GM12873 (cell line): ENCODE results near the gene CCDC182.

Experiments used
- TF ChIP-seq, protein P1 (sequence below): IDR thresholded peaks from 2 replicates; pipeline ENCODE4 v1.5.1; 2012; ENCODE audit warnings: low read depth, mild to moderate bottlenecking, moderate library complexity, low read length, control low read depth; ENCODE audit not compliant: insufficient read depth; ENCODE audit errors: missing control alignments

CCDC182 gene

DNA sequence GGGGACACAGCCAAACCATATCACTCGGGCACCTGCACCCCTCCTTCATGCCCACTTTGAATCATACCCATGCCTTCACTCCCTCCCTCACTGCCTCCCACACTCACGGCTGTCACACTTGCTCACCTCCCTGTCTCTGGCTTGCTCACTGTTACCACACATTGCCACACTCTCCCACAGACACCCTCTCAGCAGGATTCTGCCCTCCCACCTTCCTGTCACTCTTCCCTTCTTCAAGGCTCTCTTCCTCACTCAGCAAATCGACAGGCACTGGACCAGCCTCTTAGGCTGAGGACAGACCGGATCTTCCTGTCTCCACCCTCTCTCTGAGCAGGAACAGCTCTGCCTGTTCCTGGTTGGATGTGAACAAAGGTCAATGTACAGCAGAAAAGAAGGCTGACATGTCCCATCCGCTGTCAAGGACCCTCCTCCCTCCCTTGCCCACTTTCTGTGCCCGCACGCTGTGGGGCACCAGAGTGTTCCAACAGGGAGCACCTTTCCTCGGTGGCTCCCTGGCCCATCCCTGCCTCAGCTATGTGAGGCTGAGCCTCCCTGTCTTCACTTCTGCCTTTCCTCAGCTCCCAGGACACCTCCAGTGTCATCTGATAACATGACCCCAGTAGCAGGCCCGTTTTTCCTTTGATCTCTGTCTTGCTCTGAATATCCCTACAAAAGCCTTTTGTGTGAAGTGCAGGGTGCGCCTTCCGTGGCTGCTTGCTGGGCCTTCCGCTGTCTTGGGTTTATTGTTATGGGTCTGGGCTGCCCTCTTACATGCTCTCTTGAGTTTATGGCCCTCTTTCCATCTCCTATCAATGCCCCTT, 47.0 kb downstream of the CCDC182 start:
- TF ChIP-seq, protein P1, sequence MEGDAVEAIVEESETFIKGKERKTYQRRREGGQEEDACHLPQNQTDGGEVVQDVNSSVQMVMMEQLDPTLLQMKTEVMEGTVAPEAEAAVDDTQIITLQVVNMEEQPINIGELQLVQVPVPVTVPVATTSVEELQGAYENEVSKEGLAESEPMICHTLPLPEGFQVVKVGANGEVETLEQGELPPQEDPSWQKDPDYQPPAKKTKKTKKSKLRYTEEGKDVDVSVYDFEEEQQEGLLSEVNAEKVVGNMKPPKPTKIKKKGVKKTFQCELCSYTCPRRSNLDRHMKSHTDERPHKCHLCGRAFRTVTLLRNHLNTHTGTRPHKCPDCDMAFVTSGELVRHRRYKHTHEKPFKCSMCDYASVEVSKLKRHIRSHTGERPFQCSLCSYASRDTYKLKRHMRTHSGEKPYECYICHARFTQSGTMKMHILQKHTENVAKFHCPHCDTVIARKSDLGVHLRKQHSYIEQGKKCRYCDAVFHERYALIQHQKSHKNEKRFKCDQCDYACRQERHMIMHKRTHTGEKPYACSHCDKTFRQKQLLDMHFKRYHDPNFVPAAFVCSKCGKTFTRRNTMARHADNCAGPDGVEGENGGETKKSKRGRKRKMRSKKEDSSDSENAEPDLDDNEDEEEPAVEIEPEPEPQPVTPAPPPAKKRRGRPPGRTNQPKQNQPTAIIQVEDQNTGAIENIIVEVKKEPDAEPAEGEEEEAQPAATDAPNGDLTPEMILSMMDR: no peak

DNA sequence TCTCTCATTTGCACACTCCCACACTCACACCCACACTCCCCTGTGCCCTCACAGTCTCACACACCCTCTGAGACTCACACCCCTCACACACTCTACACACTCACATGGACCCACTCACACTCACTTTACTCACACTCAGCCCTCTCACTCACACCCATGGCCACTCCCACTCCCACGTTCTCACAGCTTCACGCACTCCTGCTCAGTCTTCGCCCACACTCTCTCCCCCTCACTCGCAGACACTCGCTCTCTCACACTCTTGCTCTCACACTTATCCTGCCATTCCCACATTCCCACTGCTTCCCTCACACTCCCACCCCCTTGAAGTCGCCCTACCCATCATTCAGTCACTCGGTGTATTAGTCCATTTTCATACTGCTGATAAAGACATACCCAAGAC, 47.9 kb downstream of the CCDC182 start:
- TF ChIP-seq, protein P1: no peak

DNA sequence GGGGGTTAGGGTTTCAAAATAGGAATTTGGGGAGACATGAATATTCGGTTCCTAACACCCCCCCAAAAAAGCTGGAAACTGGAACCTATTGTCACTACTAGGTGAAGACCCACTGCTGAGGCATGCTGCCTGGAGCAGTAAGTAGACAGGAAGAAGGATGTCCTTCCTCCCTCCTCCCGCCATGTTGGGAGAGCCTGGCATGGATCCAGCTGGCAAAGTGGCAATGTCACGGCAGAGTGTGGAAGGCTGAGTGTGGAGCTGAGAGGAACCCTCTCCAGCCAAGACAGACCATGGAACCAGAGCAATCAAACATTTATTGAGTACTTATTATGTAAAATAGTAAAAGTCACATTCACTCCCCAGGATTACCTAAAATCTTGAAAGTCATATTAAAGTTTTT, 49.0 kb downstream of the CCDC182 start:
- TF ChIP-seq, protein P1: no peak
